NCI-H1417 treated with DMSO at 0.1 percent for 48 hours (cell line): ENCODE measurements around the gene EXTL2.
A peak's percentile ranks its signal among the peaks of the same experiment; 100 is the strongest.
"Not testable (repeated sequence)": the region's sequence is repeated elsewhere in the genome, so short reads cannot be mapped to it uniquely, and the experiment has no call there.

Source experiments
- DNase-seq: peaks from one replicate; lab custom pipeline; 2025; lab: John Stamatoyannopoulos, UW

Gene EXTL2

GRCh38 chr1:100855116-100855515 is 39.5 kb downstream of the EXTL2 start:
- not testable (repeated sequence) for DNase-seq

DNA sequence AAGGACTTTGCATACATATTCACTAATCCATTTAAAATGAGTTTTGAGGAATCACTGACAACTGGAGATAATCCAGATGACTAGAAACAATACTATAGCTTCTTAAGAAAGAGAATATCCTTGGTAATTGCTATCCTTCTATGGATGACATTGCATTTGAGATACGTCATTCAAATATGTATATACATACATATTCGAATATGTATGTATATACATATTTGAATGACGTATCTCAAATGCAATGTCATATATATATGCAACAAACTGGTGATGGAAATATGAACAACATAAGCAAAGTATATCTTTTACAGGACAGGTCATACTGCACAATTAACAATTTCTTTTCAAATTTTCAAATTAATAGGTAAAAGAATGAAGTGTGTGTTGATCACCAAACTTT is 41.7 kb downstream of the EXTL2 start:
- no peak for DNase-seq

DNA sequence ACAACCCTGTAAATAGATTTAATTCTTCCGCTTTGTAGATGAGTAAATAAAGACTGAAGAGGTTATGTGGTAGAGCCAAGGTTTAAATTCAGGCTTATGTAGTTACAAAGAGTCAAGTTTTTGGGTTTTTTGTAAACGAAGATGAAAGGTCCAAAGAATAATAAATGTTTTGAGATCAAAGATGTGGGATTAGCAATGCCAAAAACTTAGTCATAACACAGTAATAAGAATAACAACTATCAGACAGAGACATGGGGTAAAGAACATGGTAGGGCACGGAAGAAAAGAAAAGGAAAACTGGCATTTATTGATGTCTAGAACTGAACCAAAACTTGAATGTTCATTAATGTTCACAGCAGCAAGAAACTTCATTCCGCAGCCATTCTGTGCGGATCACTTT is 42.9 kb downstream of the EXTL2 start:
- no peak for DNase-seq

DNA sequence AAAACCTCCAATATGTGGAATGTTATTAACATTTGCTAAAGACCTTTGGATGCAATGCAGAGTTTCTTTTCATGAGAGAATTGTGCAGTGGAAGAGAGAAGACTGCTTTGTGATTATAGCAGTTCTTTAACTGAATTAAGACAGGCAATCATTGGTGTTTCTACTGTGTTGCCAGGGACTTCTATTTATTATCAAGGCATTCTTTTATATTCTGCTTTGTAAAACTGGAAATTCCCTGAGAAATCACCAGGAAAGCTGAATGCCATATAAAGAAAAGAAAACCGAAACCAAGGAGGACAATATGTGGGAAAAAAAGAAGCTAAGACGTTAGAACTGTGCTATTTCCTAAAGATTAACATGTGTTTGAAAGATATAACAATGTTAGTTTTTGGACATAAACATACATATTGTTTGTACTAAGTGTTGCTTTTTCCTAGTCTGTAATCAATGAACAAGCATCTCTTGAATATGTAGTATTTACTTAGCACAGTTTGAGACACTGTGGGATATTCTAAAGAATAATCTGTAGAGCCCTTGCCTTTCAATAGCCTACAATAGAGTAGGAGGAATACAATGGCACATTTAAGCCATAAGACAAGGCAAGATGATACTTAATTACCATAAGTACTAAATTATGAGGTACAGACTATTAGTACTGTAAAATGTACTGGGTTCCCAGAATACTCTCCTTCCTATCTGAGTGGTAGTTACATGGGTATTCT is 47.1 kb downstream of the EXTL2 start:
- DNase-seq, result peak; percentile 20

- not testable (repeated sequence) for DNase-seq
These were observed 51.5 kb downstream of the EXTL2 start for GRCh38 chr1:100843160-100843559.

DNA sequence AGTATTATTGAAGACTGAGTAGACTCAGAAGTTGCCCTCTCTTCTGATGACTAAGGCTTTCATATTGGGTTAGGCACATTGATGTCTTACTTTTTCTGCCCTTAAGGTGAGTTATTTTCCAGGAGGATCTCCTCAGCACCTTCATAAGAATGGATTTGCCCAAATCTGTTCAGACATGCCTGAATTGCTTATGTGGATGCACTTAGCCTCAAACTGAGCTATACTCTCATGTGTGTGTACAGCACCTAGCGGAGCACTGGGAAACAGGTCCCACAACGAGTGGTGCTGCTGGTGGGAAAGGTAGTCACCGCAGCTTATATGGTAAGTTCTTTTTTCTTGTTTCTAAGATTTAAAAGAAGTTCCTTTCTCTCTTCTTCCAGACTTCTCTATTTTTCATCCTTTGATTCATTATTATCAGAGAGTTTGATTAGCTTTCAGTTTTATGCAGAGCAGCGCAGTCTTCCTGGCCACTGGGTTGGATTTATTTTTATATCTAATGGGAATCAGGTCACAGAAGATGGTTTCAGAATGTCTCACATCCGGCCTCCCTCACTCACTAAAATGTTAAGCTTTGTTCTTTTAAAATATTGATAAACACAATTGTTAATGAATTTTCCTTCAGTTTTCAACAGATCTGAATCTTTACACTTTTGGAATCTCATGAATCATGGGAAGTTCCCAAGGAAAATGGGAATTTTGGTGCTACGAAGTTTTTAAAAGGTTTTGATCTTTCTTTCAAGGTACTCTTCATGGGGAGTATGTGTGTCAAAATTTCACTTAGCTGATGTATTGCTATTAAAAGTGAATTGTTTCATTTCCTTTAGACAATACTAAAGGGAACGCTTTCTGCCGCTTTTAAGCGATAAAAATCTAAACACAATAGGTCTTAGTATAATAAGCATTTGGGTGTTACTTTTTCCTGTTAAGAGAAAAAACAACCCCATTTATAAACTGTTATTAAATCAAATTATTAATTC is 58.5 kb downstream of the EXTL2 start:
- no peak for DNase-seq

GRCh38 chr1:100834777-100835660 is 59.6 kb downstream of the EXTL2 start:
- no peak for DNase-seq

- DNase-seq, result no peak
These were observed 61.8 kb downstream of the EXTL2 start for GRCh38 chr1:100832694-100833428.

GRCh38 chr1:100825666-100826065 is 69.0 kb downstream of the EXTL2 start:
- not testable (repeated sequence) for DNase-seq
